ENCODE data around the gene UBTD1.

The UBTD1 gene

DNA sequence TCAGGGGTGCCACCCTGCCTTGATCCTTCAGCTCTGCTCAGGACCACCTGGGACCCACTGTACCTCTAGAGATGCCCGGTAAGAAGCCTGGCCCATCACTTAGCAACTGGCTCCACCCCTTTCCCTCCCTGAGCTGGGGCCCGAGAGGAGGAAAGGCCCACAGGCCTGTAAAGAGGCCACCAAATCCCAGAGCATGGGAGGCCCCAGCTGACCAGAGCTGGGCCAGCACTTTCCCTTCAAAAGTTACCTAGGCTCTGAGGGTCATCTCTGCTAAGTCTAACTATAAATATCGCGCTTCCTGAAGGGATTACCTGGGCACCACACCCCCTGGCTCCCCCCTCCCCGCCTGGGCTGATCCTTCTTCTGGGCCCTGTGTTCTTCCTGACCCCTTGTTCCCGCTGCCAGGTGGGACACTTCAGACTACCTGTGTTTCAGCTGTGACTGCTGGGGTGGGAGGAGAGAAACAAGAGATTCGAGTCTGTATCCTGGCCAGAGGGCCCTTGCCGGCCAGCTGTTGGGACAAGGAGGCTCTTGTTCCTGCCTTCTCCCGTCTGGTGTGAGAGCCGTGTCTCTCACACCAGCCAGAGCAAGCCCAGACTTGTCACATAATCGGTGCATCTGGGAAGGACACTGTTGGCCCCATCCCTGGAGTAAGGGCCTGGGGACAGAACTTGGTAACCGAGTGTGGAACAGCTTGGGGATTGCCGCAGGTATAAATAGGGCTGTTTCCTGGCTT lies 51.0 kb downstream of the UBTD1 start:
- TF ChIP-seq TEAD4 (IDR thresholded peaks at IDR 0.05) (no peak), CEBPB (IDR thresholded peaks at IDR 0.05) (no peak), TAF1 (IDR thresholded peaks at IDR 0.05; ENCODE audit: low read depth) (no peak), TCF12 (IDR thresholded peaks at IDR 0.05; ENCODE audit: low read depth) (no peak), FOXM1 (IDR thresholded peaks at IDR 0.05; ENCODE audit: borderline replicate concordance, low read depth) (no peak), EGR1 (IDR thresholded peaks at IDR 0.05) (no peak), RAD21 (IDR thresholded peaks at IDR 0.05; ENCODE audit: low read depth) (no peak), REST (IDR thresholded peaks at IDR 0.05; ENCODE audit: low read depth) (no peak), CREB1 (IDR thresholded peaks at IDR 0.05; ENCODE audit: low read depth) (no peak), USF1 (IDR thresholded peaks at IDR 0.05) (no peak), NFIC (IDR thresholded peaks at IDR 0.05) (no peak), YY1 (IDR thresholded peaks at IDR 0.05; ENCODE audit: low read depth) (no peak), ZBTB7A (IDR thresholded peaks at IDR 0.05; ENCODE audit: low read depth) (no peak)
- TF ChIP-seq, protein P1, sequence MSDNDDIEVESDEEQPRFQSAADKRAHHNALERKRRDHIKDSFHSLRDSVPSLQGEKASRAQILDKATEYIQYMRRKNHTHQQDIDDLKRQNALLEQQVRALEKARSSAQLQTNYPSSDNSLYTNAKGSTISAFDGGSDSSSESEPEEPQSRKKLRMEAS (IDR thresholded peaks at IDR 0.05): no peak

DNA sequence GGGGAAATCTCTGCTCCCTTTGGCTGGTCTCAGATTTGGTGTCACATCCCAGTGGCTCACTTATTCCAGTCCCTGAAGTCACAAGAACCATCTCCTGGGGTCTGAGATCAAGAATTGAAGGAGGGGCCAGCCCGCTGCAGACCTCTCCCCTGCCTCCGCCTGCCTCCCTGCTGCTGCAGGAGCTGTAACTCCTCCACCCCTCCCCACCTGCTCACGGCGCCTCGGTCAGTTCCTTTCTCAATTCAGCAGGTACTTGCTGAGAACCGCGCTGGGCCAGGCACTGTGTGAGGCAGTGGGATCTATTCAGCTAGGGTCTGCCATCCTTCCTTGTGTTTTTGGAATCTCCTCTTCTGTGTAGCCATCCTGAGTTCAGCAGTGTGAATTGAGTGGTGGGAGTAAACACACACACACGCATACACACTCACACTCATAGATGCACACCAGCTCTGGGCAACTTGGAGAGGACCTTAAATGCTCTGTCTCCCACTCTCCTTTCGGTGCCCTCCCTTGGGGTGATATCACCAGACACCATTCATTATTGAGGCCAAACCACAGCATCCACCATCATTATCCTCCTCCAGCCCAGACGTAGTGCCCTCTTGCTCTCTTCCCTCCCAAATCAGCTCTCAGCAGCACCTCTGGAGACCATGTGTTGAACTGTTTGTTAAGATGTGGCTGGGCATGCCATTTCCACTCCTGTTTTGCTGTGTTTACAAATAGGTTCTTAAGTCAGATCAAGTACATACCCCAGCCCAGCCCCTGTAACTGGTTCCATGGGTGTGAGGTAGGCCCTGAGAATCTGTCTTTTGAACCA lies 51.8 kb downstream of the UBTD1 start:
- TF ChIP-seq FOXM1 (IDR thresholded peaks at IDR 0.05; ENCODE audit: borderline replicate concordance, low read depth) (no peak), RAD21 (IDR thresholded peaks at IDR 0.05; ENCODE audit: low read depth) (no peak), CREB1 (IDR thresholded peaks at IDR 0.05; ENCODE audit: low read depth) (no peak), TEAD4 (IDR thresholded peaks at IDR 0.05) (no peak), EP300 (IDR thresholded peaks at IDR 0.05; ENCODE audit: borderline replicate concordance) (no peak), CEBPB (IDR thresholded peaks at IDR 0.05) (no peak), YY1 (IDR thresholded peaks at IDR 0.05; ENCODE audit: low read depth) (no peak), NFIC (IDR thresholded peaks at IDR 0.05) (no peak), ZBTB7A (IDR thresholded peaks at IDR 0.05; ENCODE audit: low read depth) (no peak), REST (IDR thresholded peaks at IDR 0.05; ENCODE audit: low read depth) (no peak)

DNA sequence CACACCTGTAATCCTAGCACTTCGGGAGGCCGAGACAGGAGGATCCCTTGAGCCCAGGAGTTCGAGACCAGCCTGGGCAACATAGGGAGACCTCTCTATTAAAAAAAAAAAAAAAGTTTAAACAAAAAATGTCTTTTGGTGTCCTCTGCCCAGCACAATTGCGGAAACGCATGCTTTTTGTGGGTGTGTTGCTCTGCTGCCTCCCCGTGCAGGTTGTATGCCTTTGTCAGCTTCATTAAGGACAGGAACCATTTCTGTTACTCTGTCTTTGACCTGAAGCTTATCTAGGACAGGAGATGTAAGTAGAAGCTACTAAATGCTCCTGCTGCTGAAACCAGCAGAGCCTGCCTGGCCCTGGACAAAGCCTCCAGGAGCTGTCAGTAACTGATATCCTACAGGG lies 52.5 kb downstream of the UBTD1 start:
- TF ChIP-seq RAD21 (IDR thresholded peaks at IDR 0.05; ENCODE audit: low read depth) (no peak), TAF1 (IDR thresholded peaks at IDR 0.05; ENCODE audit: low read depth) (no peak), EGR1 (IDR thresholded peaks at IDR 0.05) (no peak), CEBPB (IDR thresholded peaks at IDR 0.05) (no peak), YY1 (IDR thresholded peaks at IDR 0.05; ENCODE audit: low read depth) (no peak), NFIC (IDR thresholded peaks at IDR 0.05) (no peak), USF1 (IDR thresholded peaks at IDR 0.05) (no peak)
- TF ChIP-seq, protein P1 (IDR thresholded peaks at IDR 0.05): no peak

GRCh38 chr10:97553575-97554031 lies 54.9 kb downstream of the UBTD1 start:
- TF ChIP-seq CREB1 (IDR thresholded peaks at IDR 0.05; ENCODE audit: low read depth) (no peak), RAD21 (IDR thresholded peaks at IDR 0.05; ENCODE audit: low read depth) (peak; percentile 94), TCF12 (IDR thresholded peaks at IDR 0.05; ENCODE audit: low read depth) (0 out of 2 replicates have a peak, but pooled peaks have one; percentile 31)

- TF ChIP-seq YY1 (IDR thresholded peaks at IDR 0.05; ENCODE audit: low read depth): no peak
- TF ChIP-seq EP300 (IDR thresholded peaks at IDR 0.05; ENCODE audit: borderline replicate concordance): no peak
- TF ChIP-seq TEAD4 (IDR thresholded peaks at IDR 0.05): no peak
- no peak for TF ChIP-seq TCF12 (IDR thresholded peaks at IDR 0.05; ENCODE audit: low read depth)
- no peak for TF ChIP-seq EGR1 (IDR thresholded peaks at IDR 0.05)
- TF ChIP-seq NFIC (IDR thresholded peaks at IDR 0.05): no peak
Measured at GRCh38 chr10:97563337-97563736, 64.6 kb downstream of the UBTD1 start.
